Lower leg skin (tissue), 4 donors: ENCODE data around the gene KDM2B. TPM values are rescaled to one million over a fixed set of nuclear protein-coding genes. Genes with fewer than 3 reads are reported as not detected.

Experiments
- DNase-seq, 2 donors: peaks; one replicate each; pipeline ENCODE4 v3.0.0-alpha.2; 2019; ENCODE audit warnings: low spot score in 2 of 2
- H3K4me3 ChIP-seq: fragments of 200-600 bp; sonication (generic); 2 replicates; pipeline ENCODE4 v1.5.1; 2017; ENCODE audit warnings: mild to moderate bottlenecking, low read depth; ENCODE audit not compliant: poor library complexity, severe bottlenecking
- POLR2A ChIP-seq, 2 donors: fragments of 450-650 bp; IDR thresholded peaks; one replicate each; pipeline ENCODE4 v1.6.1; 2016 to 2017; ENCODE audit warnings: antibody characterized with exemption in 2 of 2, mild to moderate bottlenecking in 1 of 2, moderate library complexity in 1 of 2
- WGBS, 2 donors: methylation state at CpG; one replicate each; pipeline ENCODE4 v1.1.5; 2018; 5-methylcytosine and 5-hydroxymethylcytosine counted together
- intact Hi-C: fragments of 100-400 bp; cut with DNase I; formaldehyde crosslinking; loops from one replicate; pipeline ENCODE4 v1.15.0; 2023; ENCODE audit warnings: low total_unique reads
- total RNA-seq, 4 donors: library from RNA; depleted of rRNA; stranded (reverse); fragments of >200 nt; gene quantifications; one replicate each; pipeline ENCODE4 v1.1.0, GENCODE V29; 2016
- TF ChIP-seq, protein P1 (sequence below), 3 donors: fragments of 450-650 bp; IDR thresholded peaks; one replicate each; pipeline ENCODE4 v1.5.1; 2016; ENCODE audit warnings: antibody characterized with exemption in 3 of 3, mild to moderate bottlenecking in 3 of 3, moderate library complexity in 2 of 3

Gene KDM2B
- total RNA-seq, 4 donors from 2014 or later, result 28.9 to 72.1 (median 47.9) TPM

DNA sequence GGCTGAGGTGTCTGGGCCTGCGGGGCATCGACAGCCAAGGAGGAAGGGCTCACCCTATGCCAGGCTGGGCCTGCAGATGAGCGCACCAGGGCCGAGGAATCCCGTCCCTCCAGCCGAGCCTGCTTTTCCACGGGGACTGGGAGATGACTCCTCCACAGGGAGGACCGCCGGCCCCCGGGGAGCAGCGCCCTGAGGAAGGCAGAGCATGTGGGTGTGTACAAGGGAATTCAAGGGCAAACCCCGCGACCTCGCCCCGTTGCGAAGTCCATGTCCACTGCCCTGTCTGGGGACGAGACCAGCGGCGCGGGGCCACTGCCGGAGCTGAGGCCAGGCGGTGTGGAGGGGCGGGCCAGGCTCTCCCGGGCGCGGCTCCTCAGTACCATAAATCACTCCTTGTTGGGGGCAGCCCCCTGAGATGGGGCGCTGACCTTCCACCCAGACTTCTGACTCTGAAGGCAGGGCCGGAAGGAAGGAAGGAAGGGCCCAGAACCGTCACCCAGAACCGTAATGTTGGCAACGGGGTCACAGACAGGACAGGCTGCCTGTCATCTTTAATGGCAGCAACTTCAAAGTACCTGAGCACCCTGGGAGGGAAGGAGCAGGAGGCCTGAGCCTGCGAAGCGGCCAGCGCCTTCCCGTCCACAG, 128.4 kb downstream of the KDM2B start:
- DNase-seq, result peak; percentile 43 to 91
- WGBS, 2 donors, result 14 to 16% methylated on average over 31 to 32 of the region's 35 CpGs
- intact Hi-C loops, result no loop called here

DNA sequence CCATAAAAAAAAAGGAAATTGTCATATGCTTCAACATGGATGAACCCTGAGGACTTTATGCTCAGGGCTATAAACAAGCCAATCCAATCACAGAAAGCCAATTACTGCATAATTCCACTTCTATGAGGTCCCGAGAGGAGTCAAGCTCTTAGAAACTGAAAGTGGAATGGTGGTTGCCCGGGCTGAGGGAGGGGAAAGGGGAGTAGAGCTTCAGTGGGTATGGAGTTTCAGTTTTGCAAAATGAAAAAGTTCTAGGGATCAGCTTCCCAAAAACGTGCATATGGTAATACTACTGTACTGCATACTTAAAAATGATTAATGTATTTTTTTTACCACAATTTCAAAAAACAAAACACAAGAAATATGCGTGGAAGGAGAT, 128.9 kb downstream of the KDM2B start:
- no peak overlapping the region for H3K4me3 ChIP-seq
- intact Hi-C loops, result no loop called here
- TF ChIP-seq, protein P1, sequence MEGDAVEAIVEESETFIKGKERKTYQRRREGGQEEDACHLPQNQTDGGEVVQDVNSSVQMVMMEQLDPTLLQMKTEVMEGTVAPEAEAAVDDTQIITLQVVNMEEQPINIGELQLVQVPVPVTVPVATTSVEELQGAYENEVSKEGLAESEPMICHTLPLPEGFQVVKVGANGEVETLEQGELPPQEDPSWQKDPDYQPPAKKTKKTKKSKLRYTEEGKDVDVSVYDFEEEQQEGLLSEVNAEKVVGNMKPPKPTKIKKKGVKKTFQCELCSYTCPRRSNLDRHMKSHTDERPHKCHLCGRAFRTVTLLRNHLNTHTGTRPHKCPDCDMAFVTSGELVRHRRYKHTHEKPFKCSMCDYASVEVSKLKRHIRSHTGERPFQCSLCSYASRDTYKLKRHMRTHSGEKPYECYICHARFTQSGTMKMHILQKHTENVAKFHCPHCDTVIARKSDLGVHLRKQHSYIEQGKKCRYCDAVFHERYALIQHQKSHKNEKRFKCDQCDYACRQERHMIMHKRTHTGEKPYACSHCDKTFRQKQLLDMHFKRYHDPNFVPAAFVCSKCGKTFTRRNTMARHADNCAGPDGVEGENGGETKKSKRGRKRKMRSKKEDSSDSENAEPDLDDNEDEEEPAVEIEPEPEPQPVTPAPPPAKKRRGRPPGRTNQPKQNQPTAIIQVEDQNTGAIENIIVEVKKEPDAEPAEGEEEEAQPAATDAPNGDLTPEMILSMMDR (IDR thresholded peaks at IDR 0.05), result no peak
- TF ChIP-seq POLR2A (IDR thresholded peaks at IDR 0.05), result no peak
- WGBS, 2 donors, result 5 to 14% methylated on average over 4 of the region's 4 CpGs
- DNase-seq, result no peak

More for the DNA sequence above, 128.4 kb downstream of the KDM2B start:
- no peak for TF ChIP-seq POLR2A (IDR thresholded peaks at IDR 0.05)
- no peak overlapping the region for H3K4me3 ChIP-seq

DNA sequence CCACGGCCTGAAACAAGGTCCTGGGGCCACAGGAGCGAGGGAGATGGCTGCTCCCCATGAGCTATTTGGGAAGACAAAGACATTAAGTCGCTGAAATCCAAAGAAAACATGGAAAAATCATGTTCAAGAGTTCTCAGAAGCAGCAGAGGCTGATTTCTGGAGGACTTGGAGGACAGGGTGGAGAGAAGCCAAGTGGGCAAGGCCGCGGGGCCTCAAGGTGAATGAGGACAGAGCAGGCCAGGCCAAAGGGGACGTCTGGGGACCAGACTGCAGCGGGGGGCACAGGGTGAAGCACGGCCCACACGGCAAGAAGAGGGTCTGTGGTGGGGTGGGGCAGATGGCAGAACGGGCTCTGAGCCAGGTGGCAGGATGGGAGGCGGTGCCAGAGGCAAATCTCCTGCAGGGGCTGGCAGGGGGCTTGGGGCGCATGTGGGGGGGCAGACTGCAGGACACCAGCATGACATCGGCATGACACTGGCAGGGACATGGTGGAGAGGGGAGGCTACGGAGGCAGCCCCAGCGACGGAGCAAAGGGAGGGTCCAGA, 132.0 kb downstream of the KDM2B start:
- 82 to 85% methylated on average over 16 of the region's 16 CpGs for WGBS, 2 donors
- intact Hi-C loops, result no loop called here
- DNase-seq, result no peak
- no peak overlapping the region for H3K4me3 ChIP-seq
- TF ChIP-seq, protein P1 (IDR thresholded peaks at IDR 0.05), result no peak
- no peak for TF ChIP-seq POLR2A (IDR thresholded peaks at IDR 0.05)

DNA sequence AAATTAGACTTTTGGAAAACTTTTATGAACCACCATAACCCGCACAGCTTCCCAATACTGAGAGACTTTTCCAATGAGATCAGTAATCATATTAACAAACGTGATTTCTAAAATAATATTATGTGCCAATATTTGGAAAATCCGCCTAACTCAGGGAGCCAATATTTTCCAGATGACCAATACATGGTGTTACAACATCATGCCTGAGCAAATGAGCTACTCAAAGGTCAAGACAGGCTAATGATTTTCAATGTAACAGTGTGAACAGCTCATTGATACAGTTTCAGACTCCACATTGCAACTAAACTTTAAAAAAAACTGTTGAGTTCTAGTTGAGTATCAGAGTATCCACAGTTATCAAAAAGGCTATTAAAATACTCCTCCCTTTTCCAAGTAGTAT, 134.1 kb downstream of the KDM2B start:
- H3K4me3 ChIP-seq, result no peak overlapping the region
- DNase-seq, result no peak
- no peak for TF ChIP-seq POLR2A (IDR thresholded peaks at IDR 0.05)
- TF ChIP-seq, protein P1 (IDR thresholded peaks at IDR 0.05), result no peak
- WGBS, 2 donors, result 73 to 75% methylated on average over 3 of the region's 3 CpGs
- intact Hi-C loops, result no loop called here

DNA sequence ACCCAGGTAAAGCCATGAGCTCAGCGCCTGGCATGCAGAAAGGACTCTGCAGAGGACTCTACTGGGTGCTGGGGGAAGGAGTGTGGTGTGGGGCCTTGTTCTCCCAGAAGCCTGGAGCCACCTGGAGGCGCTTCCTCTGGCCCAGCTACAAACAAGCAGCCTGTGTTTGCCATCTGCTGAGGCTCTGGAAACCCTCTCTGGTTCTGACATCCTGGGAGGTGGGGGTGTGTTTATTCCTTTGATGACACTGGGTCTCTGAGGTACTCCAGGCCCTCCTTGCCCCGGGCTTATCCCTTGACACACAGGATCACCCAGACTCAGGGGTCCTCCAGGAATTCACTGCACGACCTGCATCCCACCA, 136.0 kb downstream of the KDM2B start:
- intact Hi-C loops, result loop anchor here (5.0 kb wide), 1 partner anchor 103 kb away; no protein-coding TSS in a partner anchor
- 93% methylated on average over 4 of the region's 4 CpGs for WGBS, 2 donors
- no peak overlapping the region for H3K4me3 ChIP-seq
- no peak for TF ChIP-seq POLR2A (IDR thresholded peaks at IDR 0.05)
- TF ChIP-seq, protein P1 (IDR thresholded peaks at IDR 0.05), result no peak
- no peak for DNase-seq

DNA sequence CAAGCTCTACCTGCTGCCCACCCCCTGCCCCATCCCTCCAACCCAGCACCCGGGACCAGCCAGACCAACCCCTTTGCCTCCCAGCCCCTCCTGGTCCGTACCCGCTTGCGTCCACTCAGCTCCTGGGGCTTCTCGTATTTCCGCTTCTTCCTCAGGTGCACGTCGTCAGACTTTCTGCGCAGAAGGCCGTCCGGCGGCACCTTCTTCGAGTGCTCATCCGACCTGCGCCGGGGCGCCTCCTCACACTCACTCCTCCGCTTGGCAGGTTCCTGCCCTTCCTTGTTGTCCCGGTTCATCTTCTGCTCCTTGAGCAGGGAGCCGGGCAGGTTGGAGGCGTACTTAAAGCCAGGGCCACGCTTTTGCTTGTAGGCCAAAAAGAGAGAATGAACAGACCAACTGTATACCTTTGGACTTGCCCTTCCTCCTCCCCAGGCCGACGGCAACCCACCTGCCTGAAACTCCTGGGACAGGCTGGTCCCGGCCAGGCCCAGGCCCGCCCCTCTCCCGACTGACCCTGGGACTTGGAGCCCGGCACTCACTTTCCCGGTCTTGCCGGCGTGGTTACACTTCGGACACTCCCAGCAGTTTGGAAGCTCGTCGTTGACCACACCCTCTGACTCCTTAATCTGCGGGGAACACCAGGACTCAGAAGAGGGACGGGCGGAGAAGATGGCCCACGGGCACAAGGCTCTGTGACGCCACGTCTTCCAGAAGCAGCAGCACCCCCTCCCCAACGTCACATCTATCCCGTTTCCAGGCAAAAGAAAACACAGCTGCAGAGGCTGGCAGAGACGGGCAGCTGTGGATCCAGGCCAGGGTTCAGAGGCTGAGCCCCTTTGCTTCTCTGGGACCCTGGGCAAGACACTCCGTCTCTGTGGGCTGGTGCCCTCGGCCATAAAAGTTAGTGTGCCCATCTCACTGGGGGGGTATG, 136.6 kb downstream of the KDM2B start:
- intact Hi-C loops, result loop anchor here (5.0 kb wide), 1 partner anchor 102 kb away; no protein-coding TSS in a partner anchor
- H3K4me3 ChIP-seq, result no peak overlapping the region
- TF ChIP-seq, protein P1 (IDR thresholded peaks at IDR 0.05), result no peak
- TF ChIP-seq POLR2A (IDR thresholded peaks at IDR 0.05), result no peak
- WGBS, 2 donors, result 66 to 68% methylated on average over 43 to 44 of the region's 45 CpGs
- DNase-seq, result no peak
